GM23248 (cell line): ENCODE measurements around the gene UST. TPM values are rescaled to one million over a fixed set of nuclear protein-coding genes. Genes with fewer than 3 reads are reported as not detected.
"Not testable (repeated sequence)": the region's sequence is repeated elsewhere in the genome, so short reads cannot be mapped to it uniquely, and the experiment has no call there.

Experiments
- DNase-seq: peaks from one replicate; pipeline ENCODE4 v3.0.0-alpha.2; 2015
- H2AFZ ChIP-seq: fragments of 200-600 bp; sonication (generic); 2 replicates; pipeline ENCODE4 v1.6.1; 2016; ENCODE audit warnings: antibody characterized with exemption
- H3F3A ChIP-seq: fragments of 200-600 bp; sonication (generic); 2 replicates; pipeline ENCODE4 v1.6.1; 2016; ENCODE audit warnings: mild to moderate bottlenecking, antibody characterized with exemption, mixed run types; ENCODE audit not compliant: insufficient read depth
- H3K27ac ChIP-seq: fragments of 200-600 bp; sonication (generic); 2 replicates; pipeline ENCODE4 v1.5.1; 2016; ENCODE audit warnings: mild to moderate bottlenecking
- H3K27me3 ChIP-seq: fragments of 200-600 bp; sonication (generic); replicated peaks from 2 replicates; pipeline ENCODE4 v1.6.1; 2016; ENCODE audit warnings: mild to moderate bottlenecking; ENCODE audit not compliant: insufficient read depth
- H3K36me3 ChIP-seq: fragments of 200-600 bp; sonication (generic); 2 replicates; pipeline ENCODE4 v1.6.1; 2016; ENCODE audit warnings: low read depth, mild to moderate bottlenecking
- H3K4me1 ChIP-seq: fragments of 200-600 bp; sonication (generic); 2 replicates; pipeline ENCODE4 v1.6.1; 2016; ENCODE audit warnings: mild to moderate bottlenecking; ENCODE audit not compliant: insufficient read depth
- H3K4me2 ChIP-seq: fragments of 200-600 bp; sonication (generic); one replicate; pipeline ENCODE4 v1.6.1; 2016; ENCODE audit warnings: mild to moderate bottlenecking; ENCODE audit not compliant: unreplicated experiment
- H3K4me3 ChIP-seq: fragments of 200-600 bp; sonication (generic); 2 replicates; pipeline ENCODE4 v1.5.1; 2016; ENCODE audit warnings: mild to moderate bottlenecking
- H3K79me2 ChIP-seq: fragments of 200-600 bp; sonication (generic); 2 replicates; pipeline ENCODE4 v1.6.1; 2016; ENCODE audit warnings: mild to moderate bottlenecking; ENCODE audit not compliant: insufficient read depth
- H3K9ac ChIP-seq: fragments of 200-600 bp; sonication (generic); 2 replicates; pipeline ENCODE4 v1.6.1; 2016; ENCODE audit warnings: mild to moderate bottlenecking
- H3K9me2 ChIP-seq: fragments of 200-600 bp; sonication (generic); 2 replicates; pipeline ENCODE4 v1.6.1; 2016; ENCODE audit warnings: mixed run types, mild to moderate bottlenecking, moderate library complexity; ENCODE audit not compliant: insufficient read depth
- H3K9me3 ChIP-seq: fragments of 200-600 bp; sonication (generic); one replicate; pipeline ENCODE4 v1.6.1; 2017; ENCODE audit warnings: low read depth
- H4K20me1 ChIP-seq: fragments of 200-600 bp; sonication (generic); 2 replicates; pipeline ENCODE4 v1.6.0; 2016; ENCODE audit not compliant: insufficient read depth
- EZH2 ChIP-seq: fragments of 200-600 bp; sonication (generic); IDR thresholded peaks from 2 replicates; pipeline ENCODE4 v1.6.1; 2018; ENCODE audit warnings: antibody characterized with exemption, mild to moderate bottlenecking; ENCODE audit not compliant: insufficient read depth, poor library complexity, severe bottlenecking
- EZH2phosphoT487 ChIP-seq: fragments of 200-600 bp; sonication (generic); IDR thresholded peaks from 2 replicates; pipeline ENCODE4 v1.6.1; 2018; ENCODE audit warnings: antibody characterized with exemption, moderate library complexity, mild to moderate bottlenecking, low read depth; ENCODE audit not compliant: insufficient read depth
- WGBS, 2 experiments: methylation state at CpG; one replicate each; pipeline ENCODE4 v1.1.6; 2015 to 2017; ENCODE audit warnings: low lambda C conversion rate in 2 of 2, low coverage in 1 of 2; ENCODE audit errors: missing lambda C conversion rate in 2 of 2; 5-methylcytosine and 5-hydroxymethylcytosine counted together
- in situ Hi-C: fragments of 300-500 bp; cut with MboI; formaldehyde crosslinking; loops from 2 replicates; pipeline ENCODE4 v1.15.0; 2020
- polyA plus RNA-seq: library from polyadenylated mRNA; unstranded; fragments of >200 nt; fragmentation: Nextera tagmentation; extraction: Ambion mirVana; gene quantifications from 2 replicates; pipeline ENCODE4 v1.2.1, GENCODE V29; 2016
- total RNA-seq: library from RNA; depleted of rRNA; stranded (reverse); fragments of >200 nt; shearing (Covaris generic); gene quantifications from 2 replicates; pipeline ENCODE4 v1.2.3, GENCODE V29; 2014

The UST gene
- total and polyA plus RNA-seq, 2 experiments from 2014 or later: 10.1 to 23.3 TPM

DNA sequence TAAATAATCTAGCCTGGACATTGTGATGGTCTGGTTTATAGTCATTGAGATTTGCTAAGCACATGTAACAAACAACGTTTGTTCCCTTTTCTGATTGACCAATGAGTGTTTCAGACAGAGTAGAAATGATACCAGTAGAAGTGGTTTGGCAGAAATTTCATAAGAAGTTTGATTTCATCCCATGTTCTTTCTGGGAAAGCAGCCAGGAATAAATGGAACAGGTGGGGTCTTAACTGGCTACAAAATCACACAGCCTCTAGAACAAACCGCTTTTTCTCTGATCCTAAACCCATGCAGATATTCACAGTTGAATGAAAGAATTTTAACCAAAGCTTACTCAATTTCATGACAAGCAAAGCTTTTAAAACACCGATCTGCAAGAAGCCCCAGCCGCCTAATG, 227.5 kb downstream of the UST start:
- Histone ChIP-seq H3K27ac (no peak overlapping the region), H3K4me2 (no peak overlapping the region), H4K20me1 (no peaks in the 10 kb centered on the region), H3K9me3 (no peaks in the 10 kb centered on the region), H3K4me1 (peaks cover 21% of the 10 kb centered on the region), H3F3A (peaks cover 9% of the 10 kb centered on the region), H3K9ac (no peak overlapping the region), H3K4me3 (no peak overlapping the region), H2AFZ (no peak overlapping the region), H3K9me2 (no peaks in the 10 kb centered on the region), H3K27me3 (no peaks in the 10 kb centered on the region), H3K79me2 (no peaks in the 10 kb centered on the region), H3K36me3 (no peaks in the 10 kb centered on the region)
- WGBS, 2 experiments: 69 to 80% methylated on average over 4 of the region's 4 CpGs
- no peak for DNase-seq
- no peak for TF ChIP-seq EZH2phosphoT487
- no peak for TF ChIP-seq EZH2
- in situ Hi-C loops: no loop called here

DNA sequence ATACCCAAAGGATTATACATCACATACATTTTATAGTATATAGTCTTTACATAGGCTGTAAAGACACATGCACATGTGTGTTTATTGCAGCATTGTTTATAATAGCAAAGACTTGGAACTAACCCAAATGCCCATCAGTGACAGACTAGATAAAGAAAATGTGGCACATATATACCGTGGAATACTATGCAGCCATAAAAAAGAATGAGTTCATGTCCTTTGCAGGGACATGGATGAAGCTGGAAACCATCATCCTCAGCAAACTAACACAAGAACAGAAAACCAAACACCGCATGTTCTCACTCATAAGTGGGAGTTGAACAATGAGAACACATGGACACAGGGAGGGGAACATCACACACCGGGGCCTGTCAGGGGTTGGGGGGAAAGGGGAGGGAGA, 231.5 kb downstream of the UST start:
- H4K20me1 ChIP-seq, H3K79me2 ChIP-seq, DNase-seq, H2AFZ ChIP-seq, H3K4me1 ChIP-seq, H3K9me2 ChIP-seq, H3K36me3 ChIP-seq, H3K27ac ChIP-seq, H3K9ac ChIP-seq, H3K4me2 ChIP-seq, H3K9me3 ChIP-seq, in situ Hi-C loops, H3K27me3 ChIP-seq, H3F3A ChIP-seq, H3K4me3 ChIP-seq: not testable (repeated sequence)
- 93 to 98% methylated on average over 1 to 3 of the region's 3 CpGs for WGBS, 2 experiments

DNA sequence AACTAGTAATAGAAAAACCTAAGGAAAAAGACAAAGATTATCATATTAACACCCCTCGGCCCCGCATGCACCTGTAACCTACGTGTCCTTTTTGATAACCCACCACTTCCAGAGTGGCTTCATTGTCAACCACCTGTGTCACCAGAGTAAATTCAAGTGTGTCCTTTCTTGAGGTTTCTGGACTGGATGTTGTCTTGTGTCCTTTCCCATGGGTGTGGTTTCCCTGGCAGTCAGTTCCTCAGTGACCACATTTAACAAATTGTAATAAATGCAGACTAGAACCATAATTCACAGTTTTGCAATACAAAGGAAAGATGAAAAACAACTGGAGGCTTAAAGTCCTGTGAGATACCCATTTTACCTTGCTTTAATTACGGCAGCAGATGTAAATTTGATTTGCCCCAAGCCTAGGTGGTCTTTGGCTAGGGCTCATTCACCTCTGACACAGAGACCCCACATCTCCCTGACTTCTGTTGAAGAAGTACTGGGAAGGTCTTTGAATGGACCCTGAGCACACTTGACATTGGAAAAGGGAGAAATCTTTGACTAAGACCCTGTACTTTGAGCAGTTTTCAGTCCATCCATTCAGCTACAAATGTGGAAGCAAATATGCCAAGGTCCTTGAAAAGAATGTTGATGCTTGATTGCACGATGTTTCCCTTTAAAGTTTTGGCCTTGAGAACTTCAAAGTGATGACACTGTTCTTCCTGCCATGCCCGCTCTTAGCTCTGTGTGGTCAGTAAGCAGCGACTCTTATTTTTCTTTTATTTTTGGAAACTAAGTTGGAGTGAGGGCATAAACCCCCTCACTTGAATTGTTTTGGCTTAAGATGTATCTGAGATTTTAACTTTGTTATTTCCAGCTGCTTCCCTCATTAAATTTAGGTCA, 232.4 kb downstream of the UST start:
- no peak overlapping the region for H3K27ac ChIP-seq
- in situ Hi-C loops: no loop called here
- peaks cover 3% of the 10 kb centered on the region; the same call in 1 of the 2 replicates for H3K4me1 ChIP-seq
- H3K9ac ChIP-seq: no peak overlapping the region
- DNase-seq: peak; percentile 15
- no peak for TF ChIP-seq EZH2
- no peak for TF ChIP-seq EZH2phosphoT487
- H3F3A ChIP-seq: no peaks in the 10 kb centered on the region
- H3K4me3 ChIP-seq: no peak overlapping the region
- H3K79me2 ChIP-seq: no peaks in the 10 kb centered on the region
- no peaks in the 10 kb centered on the region for H3K27me3 ChIP-seq
- no peaks in the 10 kb centered on the region for H4K20me1 ChIP-seq
- no peak overlapping the region for H3K4me2 ChIP-seq
- 57 to 59% methylated on average over 7 of the region's 7 CpGs for WGBS, 2 experiments
- no peaks in the 10 kb centered on the region for H3K36me3 ChIP-seq
- no peaks in the 10 kb centered on the region for H3K9me2 ChIP-seq
- H3K9me3 ChIP-seq: no peaks in the 10 kb centered on the region
- no peak overlapping the region for H2AFZ ChIP-seq

DNA sequence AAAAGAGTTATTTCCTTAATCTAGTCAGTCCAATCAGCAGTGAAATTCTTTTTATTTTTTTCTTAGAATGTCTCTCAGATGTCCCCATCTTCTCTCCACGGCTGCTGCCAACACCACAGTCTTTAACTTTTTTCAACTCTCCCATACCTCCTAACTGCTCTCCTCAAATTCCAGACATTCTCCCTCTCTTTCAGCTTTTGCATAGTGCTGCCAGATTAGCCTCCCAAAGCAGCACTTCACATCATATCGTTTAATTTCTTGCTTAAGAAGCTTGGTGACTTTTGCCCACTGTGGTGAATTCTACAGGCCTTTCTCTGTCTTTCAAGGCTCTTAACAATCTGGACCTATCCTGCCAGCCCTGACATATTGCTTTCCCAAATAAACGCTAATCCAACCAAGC, 233.4 kb downstream of the UST start:
- in situ Hi-C loops: no loop called here
- H3F3A ChIP-seq: no peaks in the 10 kb centered on the region
- H3K9ac ChIP-seq: no peak overlapping the region
- H3K4me2 ChIP-seq: no peak overlapping the region
- TF ChIP-seq EZH2phosphoT487 (no peak), EZH2 (no peak)
- no peak overlapping the region for H2AFZ ChIP-seq
- H3K4me1 ChIP-seq: peaks cover 3% of the 10 kb centered on the region; the same call in 1 of the 2 replicates
- no peaks in the 10 kb centered on the region for H3K79me2 ChIP-seq
- no peaks in the 10 kb centered on the region for H3K9me3 ChIP-seq
- H3K9me2 ChIP-seq: no peaks in the 10 kb centered on the region
- WGBS, 2 experiments: 43 to 59% methylated on average over 3 of the region's 3 CpGs
- H3K27me3 ChIP-seq: no peaks in the 10 kb centered on the region
- DNase-seq: peak; percentile 15
- no peaks in the 10 kb centered on the region for H4K20me1 ChIP-seq
- H3K36me3 ChIP-seq: no peaks in the 10 kb centered on the region
- H3K4me3 ChIP-seq: no peak overlapping the region
- H3K27ac ChIP-seq: no peak overlapping the region

DNA sequence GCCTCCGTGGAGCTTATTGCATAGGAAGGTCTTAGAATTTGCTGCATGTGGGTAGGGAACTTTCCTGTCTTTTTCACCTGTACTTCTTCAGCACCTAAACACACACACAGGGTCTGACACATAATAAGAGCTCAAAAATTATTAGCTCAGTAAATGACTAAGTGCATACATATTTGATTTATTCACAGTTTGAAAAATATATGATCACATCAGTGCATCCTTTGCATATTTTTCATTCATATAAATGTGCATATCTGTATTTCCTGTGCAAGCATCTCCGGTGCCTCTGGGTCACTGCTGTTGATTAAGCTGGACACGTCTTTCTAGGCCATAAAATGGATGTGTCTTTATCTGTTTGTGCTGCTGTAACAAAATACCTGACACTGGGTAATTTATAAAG, 234.7 kb downstream of the UST start:
- Histone ChIP-seq H3K36me3 (no peaks in the 10 kb centered on the region), H3K9ac (no peak overlapping the region), H3K27me3 (no peaks in the 10 kb centered on the region), H3K4me3 (no peak overlapping the region), H2AFZ (no peak overlapping the region), H3K27ac (no peak overlapping the region), H3K9me2 (no peaks in the 10 kb centered on the region), H3F3A (no peaks in the 10 kb centered on the region), H3K4me1 (peaks cover 3% of the 10 kb centered on the region; the same call in 1 of the 2 replicates), H3K4me2 (no peak overlapping the region), H4K20me1 (no peaks in the 10 kb centered on the region), H3K79me2 (no peaks in the 10 kb centered on the region), H3K9me3 (no peaks in the 10 kb centered on the region)
- in situ Hi-C loops: no loop called here
- no peak for TF ChIP-seq EZH2
- no peak for TF ChIP-seq EZH2phosphoT487
- DNase-seq: no peak
- WGBS, 2 experiments: 82 to 94% methylated on average over 3 of the region's 3 CpGs
